Stimulated activated CD4-positive, alpha-beta T cell treated with anti-CD3 and anti-CD28 coated beads, Interleukin-15, amount 100 ng/mL, for 24 hours (primary cell): ENCODE results near the gene SEC16B.
A peak's percentile ranks its signal among the peaks of the same experiment; 100 is the strongest.

Experiments
- DNase-seq: peaks from one replicate; pipeline ENCODE4 v3.0.0-alpha.2; 2020

The SEC16B gene

DNA sequence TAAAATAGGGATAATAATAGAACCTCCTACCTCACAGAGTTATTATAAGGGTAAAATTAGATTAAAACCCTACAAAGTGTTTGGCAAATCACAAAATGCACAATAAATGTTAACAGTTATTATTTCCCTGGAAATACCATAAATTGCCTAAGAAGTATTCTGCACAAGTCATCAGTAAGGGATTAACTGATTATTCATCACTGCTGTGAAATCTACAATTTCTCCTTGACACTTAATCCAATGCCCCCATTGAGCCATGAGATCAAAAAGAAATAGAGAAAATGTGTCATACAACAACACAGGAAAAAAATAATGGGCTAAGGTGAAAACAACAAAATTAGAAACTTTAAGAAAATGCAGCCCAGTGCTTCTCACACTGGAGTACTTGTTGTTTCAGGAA lies 6.7 kb upstream of the SEC16B start:
- no peak for DNase-seq

DNA sequence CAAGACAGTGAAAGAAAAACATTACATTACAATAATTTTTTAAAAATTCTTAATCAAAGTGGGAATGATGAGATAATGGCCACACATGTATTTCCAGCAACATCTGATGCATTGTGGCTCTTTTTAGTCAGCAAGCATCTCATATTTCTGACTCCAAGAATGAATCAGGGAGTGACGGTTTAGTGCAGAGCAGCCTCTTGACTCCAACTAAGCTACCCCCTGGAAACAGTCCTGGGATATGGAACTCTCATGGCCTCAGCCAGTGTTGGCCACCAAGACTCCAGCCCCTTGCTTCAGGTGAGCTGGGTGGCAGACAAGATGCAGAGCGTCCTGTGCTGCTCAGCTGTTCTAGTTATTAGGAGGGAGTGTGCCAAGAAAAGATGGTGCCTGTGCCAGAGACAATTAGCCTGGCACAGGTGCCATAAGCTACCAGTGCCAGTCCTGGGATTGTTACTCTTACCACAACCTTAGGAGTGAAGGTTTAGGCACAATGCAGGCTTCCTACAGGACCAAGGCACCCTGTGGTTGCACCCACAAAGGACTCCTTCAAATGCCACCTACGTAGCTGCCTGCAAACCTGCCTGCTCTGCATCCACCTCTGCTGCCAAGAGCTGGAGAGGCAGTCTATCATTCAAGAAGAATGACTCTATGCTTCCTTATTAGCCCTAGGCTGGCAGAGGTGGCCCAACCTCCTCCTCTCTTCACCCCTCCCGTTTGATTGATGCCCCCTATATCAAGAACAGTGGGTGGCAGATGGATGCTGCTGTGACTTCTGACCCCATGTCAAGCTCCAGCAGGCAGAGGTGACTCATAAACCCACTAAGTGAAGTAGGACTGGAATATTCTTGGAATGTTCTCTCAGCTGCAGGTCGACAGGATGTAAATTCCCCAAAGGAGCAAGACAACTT lies 6.0 kb upstream of the SEC16B start:
- DNase-seq, result no peak

DNA sequence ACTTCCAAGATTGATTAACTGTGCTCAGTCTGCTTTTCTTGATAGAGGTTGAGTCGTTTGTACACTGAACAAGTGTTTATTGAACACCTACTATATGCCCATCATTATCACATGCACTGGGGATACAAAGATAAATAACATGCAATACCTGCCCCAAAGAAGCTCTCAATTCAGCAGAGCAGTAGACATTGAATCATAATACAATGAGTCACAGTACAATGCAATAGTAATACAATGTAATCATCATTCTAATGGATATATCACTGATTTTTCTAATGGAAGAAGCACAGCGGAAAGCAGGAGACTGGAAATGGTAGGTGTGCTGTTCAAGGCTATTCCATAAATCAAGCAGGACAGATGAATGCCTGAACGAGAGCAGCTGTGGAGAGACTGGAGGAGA lies 3.7 kb upstream of the SEC16B start:
- DNase-seq, result no peak

DNA sequence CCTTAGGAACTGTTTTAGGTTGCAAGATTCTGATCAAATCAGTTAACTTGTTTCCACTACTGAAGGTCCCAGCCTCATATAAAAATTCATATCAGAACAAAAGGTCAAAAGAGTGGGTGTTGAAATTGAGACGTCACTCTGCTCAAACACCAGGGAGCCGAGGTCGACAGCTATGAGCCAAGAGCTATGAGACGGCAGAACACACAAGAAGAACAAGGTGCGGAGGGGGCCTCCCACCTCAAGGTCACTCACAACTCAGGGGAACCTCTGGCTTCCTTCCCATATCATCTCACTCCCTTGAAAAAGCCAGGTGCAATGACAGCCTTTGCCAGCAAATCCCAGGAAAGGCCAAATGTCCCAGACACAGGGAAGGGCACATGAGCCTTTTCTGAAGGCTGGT lies 749 bp downstream of the SEC16B start:
- no peak for DNase-seq

DNA sequence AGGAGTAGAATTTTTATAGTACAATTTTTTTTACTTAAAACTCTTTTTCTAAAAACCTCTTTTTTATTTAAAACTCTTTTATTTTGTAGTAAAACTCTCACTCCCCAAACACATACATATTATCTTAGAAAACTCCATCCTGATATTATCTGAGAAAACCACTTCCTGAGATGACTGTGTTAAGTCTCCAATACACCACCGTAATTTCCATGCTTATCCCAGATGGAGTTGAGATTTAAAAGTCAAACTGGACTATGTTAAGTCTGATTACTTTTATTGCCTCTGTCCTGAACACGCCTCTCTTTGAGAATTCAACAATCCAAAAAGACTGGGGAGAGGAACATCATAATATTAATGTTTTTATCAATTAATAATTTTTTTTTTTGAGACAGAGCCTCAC lies 3.7 kb downstream of the SEC16B start:
- DNase-seq, result no peak

DNA sequence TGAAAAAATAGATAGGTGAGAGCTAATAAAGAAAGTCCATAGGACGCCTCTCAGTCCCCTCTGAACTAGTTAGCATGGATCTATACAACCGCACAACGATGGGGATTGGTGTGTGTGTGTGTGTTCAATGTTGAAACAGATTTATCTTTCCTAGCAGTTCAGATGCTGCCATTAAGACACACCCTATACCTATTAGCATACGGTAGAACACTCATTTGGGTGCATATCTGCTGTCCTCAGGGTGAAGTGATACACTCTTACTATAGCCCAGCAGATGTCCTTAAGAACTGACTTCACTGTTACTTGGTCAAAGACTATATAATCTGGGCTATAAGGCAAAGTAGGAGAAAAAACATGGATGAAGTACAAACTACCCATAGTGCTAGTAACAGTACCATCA lies 4.6 kb downstream of the SEC16B start:
- DNase-seq, result no peak

DNA sequence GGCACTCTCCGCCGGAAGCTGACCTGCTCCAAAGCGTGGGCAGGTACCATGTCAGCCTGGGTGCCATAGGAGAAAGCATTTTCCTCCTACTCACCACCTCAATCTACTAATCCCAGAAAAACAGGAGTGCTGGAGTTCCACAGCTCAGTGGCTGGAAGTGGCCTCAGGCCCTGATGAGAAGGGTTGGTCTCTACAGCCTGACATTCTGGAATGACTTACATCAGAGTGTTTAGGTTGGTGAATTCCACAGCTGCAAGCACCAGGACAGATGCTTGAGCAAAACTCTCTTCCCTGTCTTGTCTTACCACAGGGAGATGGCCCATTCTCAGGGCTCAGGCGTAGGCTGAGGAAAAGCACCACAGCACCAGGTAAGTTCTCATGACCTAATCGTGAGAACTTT lies 5.5 kb downstream of the SEC16B start:
- no peak for DNase-seq

DNA sequence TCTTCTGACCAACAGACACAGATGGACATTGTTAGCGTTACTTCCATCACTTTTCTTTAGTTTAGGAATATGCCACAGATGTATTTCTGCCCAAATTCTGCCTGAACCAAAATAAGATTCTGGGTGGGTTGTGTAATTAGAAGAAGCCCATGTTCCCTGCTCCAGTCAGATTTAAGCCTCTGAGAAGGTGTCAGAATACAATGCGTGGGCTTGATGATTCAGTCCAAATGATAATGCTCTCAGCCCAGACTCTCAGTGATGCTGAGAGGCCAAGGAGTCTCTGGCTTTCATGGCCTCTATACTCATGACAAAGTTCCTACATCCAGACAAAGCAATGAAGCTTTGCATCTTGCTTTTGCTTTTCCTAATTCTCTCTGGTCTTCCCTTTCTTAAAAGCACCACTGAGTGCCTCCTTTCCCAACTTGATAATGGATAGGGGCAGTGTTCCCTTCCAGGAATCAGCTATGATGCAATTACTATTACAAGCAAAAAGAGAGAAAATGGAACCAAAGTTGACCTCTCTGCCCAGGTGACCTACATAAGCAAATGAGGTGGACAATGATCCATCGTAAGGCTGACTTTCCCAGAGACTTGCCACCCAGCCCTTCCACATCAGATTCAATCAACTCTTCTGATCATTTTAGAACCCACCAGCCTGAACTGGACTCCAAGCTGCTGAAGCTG lies 8.8 kb downstream of the SEC16B start:
- DNase-seq, result no peak

DNA sequence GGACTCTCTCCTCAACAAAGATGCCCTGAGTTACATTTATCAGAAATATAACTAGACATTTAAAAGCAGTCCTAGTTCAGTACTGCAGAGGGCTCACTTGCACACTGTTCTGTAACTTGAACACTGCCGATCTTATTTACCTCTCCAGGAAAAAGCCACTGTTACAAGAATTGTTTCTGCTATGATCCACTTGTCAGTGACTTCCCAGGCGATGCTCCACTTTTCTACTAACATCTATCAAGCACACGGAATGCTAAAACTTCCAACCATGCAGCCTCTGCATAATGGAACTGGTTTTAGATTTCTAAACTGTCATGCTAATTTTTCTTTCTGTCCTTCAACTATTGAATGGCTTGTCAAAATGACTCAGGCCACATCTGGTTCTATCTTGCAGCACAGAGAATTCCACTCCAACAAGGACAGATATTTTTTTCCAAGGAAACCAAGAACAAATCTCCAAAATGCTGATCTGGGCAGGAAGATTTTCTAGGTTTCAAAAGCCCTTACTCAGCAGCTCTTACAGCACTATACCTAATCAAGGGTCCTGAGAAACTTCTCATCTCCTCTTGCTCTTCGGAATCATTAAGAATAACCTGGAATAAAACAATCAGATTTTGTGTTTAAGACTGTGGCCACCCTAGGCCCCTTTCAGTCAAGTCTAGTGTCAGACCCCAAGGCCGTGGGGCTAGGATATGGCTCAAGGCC lies 9.9 kb downstream of the SEC16B start:
- DNase-seq, result no peak

DNA sequence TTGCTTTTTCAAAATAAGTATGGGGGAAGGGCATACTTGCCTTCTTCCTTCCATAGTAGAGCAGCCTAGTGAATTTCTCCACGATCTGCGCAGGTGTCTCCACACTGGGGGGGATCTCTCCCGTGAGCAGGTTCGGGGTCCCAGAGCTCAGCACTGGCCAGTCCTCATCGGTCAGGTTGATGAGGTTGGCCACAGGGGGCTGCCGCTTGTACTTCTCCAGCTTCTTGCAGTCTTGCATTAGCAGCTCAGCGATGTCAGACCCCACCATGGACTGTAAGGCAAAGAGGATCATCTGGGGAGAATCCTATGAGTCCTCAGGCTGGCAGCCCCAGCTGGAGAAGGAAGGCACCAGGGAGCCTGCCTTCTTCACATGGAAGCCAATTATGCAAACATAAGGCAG lies 11.8 kb downstream of the SEC16B start:
- no peak for DNase-seq

DNA sequence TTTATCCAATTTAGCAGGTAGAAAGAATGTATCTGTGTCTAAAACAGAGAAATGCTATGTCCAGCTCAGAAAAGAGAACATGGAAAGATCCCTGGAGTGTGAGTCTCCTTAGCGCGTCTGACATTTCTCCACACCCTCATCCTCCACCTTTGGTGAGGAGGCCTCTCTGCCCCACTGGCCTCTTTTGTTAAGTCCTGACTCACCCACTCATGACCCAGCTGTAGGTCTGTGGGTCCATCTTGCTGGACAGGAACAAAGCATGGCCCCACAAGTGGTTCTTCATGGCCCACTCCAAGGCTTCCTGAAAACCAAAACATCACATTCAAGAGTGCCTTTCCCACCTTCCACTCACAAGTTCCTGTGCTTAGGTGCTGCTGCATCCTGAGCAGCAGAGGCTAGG lies 15.8 kb downstream of the SEC16B start:
- no peak for DNase-seq

DNA sequence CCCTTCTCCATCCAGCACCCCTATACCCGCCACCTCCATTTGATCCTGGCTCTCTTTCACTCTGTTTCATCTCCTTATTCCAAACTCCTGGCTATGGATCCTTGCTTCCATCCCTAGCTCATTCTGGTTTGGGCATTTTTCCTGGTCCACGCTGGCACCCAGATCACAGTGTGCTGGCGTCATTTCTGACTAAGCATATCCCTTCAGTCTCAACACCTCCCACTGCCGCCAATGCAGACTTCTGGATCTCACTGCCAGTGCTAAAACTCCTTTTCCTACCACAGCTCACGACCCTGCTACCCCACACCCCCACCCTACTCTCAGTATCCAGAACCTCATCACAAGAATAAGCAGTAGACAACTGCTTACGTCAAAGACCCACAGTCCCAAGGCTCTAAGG lies 16.3 kb downstream of the SEC16B start:
- DNase-seq, result no peak

DNA sequence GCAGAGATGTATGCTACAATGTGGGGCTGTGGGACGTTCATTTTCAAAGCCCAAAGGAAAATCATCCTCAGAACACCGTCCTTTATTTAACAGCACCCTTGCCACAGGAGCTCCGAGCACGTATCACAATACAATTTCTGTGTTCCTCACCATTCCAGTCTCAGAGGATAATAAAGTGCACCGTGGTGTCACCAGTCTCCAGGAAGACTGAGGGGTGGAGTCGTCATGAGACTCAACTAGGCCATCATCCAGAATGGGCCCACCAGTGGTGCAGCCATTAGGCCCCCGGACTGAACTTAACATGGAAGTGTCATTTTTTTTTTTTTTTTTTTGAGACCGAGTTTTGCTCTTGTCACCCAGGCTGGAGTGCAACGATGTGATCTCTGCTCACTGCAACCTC lies 17.2 kb downstream of the SEC16B start:
- DNase-seq, result no peak

DNA sequence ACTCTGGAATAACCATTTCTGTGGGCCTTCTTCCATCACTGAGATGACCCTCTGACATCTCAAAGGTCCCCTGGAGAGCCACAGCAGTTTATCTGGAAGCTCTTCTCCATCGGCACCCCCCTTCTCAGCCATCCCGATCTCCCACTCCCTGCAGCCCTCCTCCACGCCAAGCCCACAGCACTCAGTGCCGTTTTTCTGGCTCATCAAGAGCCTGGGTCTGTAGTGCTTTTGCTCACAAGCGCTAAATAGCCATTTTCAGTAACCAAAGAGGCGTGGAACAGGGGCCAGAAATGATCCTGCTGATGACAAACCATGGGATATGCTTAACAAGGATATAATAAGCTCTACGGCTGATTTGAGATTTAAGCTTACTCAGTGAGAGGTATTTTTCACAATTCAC lies 17.6 kb downstream of the SEC16B start:
- DNase-seq, result no peak

DNA sequence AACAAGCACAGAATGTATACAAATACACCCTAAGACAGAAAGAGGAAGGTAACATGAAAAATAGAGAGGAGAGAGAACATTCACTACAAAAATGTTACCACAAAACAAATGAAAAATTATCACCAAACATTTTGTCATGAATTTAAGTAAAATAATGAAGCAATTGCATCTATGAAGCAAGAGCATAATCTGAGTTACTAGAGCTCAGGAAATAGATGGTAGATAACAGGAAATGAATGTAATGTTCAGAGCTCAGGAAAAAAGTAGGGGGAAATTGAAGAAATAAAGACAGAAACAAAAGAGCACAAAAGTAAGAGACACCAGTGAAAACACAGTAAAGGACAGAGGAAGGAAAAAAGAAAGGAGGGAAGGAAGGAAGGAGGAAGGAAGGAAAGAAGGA lies 19.4 kb downstream of the SEC16B start:
- DNase-seq, result no peak

DNA sequence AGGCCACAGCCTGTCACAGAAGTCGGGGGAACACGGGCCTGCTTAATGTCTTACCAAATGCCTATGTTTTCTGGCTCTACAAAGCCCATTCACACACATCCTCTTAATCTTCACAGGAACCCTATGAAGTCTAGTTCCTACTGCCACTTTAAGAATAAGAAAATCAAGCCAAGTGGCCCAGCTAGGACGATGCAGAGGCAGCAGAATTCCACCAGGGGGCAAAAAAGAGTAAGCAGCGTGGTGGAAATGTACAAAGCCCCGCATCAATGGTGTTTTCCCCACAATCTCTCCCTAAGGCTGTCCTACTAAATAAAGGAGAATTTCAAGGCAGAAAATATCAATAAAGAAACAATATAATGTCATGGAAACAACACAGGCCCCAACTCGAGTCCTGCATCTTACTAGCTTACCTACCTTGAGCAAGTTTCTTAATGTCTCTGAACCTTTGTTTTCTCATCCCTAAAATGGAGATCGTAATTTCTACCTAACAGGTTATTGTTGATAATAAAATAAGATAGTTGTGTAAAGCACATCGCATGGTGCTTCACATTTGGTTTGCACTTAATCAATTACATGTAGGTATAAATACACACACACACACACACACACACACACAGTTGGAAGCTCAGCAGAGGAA lies 21.4 kb downstream of the SEC16B start:
- DNase-seq, result peak; percentile 24

DNA sequence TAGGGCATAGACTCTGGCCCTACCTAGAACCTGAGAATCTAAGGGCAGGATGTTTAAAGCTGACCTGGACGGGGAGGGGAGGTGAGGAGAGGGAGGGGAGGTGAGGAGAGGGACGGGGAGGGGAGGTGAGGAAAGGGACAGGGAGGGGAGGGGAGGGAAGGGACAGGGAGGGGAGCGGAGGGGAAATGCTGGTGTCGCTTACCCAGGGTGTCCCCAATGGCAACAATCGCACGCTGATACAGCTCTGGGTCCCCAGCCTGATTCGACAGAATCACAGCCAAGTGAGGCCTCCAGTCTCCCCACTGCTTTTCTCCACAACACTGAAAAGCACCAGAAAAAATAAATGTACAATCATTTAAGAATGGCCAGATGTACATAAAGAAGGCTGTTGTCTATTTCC lies 22.2 kb downstream of the SEC16B start:
- DNase-seq, result no peak

DNA sequence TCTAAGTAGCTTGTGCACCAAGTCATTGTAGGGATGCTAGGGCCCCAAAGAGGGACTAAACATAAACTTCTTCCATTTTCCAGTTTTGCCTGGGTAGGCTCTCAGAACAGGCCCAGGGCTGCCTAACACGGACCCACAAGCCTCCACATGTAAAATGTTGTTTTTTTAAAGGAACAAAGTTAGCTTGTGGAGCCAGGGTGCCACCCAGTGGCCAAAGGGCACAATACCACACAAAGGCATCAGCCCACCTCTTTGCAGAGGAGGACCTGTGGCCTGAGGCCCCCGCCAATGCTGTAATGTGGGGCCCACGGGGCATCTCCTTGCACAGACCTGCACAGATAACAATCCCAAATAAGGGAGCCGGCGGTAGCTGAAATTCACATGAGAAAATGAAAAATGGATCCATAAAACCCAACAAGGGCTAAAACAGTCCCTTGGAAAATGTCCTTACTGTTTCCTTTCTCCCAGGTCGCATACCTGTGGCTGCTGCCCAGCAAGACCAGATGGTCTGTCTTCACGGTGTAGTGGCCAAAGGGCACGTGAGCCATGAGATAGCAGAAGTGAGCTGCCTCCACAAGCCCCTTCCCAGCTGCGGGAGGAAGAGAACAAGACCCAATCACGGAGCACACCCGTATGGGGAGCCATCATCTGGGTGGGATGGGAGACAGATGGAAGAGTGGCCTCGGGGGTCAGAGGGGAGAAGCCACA lies 23.8 kb downstream of the SEC16B start:
- DNase-seq, result peak; percentile 54

DNA sequence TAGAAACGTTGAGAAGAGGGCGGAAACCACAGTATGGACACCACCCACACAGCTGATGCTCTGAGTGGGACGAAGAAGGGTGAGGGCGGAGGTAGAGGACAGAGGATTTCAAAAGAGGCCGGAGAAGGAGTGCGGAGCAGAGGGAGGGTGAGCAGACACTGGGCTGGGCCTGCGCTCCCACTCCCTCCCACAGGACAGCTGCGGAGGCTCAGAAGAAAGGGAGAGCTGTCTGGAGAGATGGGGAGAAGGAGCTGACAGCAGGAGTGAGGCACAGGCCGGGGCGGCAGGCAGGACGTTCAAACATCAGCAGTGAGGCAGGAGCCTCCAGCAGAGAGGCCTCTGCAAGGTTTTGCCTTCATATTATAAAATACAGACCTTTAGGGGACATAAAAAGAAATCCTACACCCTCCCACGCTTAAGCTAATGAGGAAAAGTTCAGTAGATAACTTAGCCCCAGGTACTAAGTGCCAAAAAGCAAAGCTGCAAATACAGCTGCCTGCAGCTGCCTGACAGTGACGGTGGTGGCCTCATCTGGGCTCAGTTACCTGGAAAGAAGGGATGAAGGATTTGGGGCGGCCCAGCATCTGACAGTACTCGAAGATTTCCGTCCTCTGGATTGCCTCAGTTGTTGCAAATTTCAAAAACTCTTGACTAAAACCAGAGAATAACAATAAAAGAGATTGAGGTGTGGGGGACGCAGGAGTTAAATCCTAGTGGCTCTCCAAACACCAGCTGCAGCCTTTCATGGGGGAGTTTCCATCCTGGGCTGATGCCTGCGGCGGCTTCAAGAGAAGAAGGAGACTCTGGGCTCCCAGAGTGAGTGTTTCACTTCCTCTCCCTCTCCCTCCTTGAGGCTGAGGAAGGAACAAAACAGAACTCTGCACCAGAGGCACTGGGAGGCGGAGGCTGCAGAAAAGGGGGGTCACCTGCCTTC lies 25.6 kb downstream of the SEC16B start:
- no peak for DNase-seq

DNA sequence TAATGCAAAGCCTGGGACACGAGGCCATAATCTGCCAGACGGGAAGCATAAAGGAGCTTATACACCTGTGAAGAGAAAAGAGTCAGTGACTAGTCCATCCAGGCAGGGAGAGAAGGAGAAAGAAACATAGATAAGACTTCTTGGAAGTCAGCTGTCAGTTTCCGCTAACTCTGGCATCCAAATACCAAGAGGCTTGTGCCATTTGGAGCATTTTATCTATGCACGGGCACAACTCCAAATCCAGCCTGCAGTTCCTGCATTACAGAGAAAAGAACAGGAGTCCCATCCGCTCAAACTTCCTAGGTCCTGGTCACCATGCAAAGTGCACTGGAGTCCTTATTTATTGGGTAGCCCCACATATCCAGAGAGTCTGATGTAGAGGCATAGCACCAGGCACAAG lies 27.9 kb downstream of the SEC16B start:
- DNase-seq, result no peak

DNA sequence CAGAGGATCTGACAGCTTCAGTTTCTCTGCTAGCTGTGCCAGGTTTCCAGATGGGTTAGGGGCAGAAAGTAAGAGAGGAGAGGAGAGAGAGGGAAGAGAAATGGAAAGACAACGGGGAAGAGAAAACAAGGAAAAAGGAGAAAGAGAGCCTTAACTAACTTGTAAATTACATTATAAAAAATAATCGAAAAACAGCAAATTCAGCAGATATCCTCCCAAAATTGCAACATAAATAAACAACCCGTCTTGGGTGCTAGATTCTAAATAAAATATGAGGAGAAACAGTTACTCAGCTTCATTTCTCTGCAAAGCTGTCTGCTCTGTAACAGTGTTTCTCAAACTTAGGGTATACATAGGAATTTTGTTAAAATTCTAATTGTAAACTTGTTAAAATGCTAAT lies 29.2 kb downstream of the SEC16B start:
- no peak for DNase-seq

DNA sequence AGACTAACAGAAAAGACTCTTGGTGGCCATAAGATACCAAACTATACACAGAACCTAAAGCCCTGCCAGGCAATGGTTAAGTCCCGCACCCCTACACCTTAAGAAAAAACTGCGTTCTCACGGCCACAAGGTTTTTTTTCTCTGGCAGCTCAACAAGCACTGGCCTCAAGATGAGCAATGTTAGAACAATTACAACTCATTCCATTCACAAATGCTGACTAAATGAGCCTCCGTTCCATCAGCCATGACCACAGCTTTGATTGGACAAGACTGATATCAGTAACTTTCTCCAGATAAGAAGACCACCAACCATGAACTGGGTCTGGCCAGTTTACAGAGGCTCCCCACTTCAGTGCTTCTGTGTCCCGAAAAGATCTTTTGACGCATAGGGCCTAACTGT lies 31.9 kb downstream of the SEC16B start:
- no peak for DNase-seq
